Stimulated activated CD4-positive, alpha-beta T cell treated with anti-CD3 and anti-CD28 coated beads, TNF-alpha, amount 100 ng/mL, for 48 hours (primary cell): ENCODE results near the gene FAM174C.
"Not testable (repeated sequence)": the region's sequence is repeated elsewhere in the genome, so short reads cannot be mapped to it uniquely, and the experiment has no call there.

Source experiments
- DNase-seq, 3 donors: peaks; one replicate each; pipeline ENCODE4 v3.0.0-alpha.2; 2020; ENCODE audit warnings: low read depth in 3 of 3

Gene FAM174C

DNA sequence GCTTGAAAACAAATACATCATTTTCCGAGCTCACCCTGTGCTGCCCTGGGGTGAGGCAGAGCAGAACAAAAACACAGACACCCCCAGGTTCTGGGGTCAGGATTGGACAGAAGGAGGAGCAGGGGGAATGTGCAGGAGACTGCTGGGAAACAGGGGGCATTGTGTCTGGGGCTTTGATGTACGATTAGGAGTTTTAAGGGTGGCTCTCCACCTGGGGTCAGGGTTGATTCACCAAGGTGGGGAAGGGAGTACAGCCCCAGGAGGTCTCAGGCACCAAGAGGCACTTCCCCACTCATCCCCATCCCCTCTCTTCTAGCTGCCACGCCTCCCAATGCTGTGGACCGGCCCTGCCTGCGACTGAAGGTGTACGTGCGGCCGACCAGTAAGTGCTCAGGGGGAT, 22.9 kb downstream of the FAM174C start:
- DNase-seq: no peak

DNA sequence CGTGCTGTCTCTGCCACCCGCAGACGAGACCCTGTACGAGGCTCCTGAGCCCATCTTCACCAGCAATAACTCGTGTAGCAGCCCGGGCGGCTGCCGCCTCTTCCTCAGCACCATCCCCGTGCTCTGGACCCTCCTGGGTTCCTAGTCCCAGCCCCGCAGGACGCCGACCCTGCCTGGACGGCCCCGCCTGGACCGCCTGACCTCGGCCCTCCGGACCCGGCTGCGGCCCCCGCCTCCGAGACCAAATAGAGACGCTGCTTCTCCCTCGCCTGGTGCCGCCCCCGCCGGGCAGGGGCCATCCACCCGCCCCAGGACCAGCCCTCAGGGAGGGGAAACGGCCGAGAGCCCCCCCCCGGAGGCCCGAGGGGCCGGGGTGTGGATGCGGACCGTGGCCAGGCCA, 24.5 kb downstream of the FAM174C start:
- no peak for DNase-seq

DNA sequence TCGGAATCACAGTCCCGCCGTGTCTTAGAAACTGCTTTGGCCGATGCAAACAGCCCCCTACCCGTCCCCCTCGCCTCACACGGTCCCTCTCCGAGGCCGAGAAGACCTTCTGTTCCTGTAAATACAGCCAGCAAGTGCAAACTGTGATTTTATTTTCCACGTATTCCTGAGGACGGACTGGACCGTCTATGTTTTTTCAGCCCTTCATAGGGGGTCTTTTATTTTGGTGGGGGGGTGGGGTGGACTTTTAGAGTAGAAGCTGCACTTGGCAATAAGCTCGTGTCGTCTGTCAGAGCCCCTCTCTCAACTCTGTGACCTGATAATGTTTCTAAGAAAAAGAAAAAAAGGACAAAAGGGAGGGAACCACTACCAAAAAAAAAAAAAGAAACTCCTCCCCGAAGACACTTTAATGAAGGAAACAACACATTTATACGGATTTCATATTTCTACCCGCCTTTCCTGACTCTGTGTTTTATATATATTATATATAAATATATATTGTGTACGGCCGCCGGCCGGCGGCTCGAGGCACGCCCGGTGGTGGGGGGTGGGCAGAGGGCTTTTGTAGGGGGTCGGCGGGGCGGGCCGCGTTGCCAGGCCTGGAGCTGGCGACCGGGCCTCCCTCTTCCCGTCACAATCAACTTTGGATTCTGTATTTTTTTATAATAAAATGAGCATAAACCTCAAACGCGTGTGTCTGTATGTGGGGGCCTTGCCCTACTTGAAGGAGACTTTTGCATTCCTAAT, 25.6 kb downstream of the FAM174C start:
- no peak for DNase-seq

DNA sequence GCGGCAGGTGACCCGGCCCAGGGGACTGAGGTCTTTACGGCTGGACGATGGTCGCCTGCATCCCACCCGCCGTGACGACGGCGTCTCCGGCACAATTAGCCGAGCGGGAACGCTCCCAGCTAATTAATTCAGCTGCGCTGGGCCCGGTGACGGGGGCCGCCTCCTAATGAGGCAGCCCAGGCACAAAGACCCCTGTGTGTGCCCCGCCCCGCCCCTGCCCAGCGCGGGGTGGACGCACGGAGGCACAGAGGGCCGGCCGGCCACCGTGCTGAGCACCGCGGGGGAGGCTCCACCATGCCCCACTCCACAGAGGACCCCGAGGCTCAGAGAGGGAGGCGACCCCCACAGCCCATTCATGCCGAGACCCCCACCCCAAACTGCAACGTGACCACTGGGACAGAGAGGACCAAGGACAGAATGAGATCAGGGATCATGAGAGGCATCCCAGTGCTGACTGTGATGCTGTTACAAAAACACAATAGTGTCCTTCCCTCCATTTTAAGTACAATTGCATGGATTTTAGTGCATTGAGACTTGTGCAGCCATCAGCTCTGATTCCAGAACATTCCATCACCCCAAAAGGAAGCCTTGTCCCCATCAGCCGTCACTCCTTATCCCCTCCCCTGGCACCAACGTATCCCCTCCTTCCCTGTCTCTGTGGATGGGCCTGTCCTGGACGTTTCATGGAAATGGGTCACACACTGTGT, 27.4 kb downstream of the FAM174C start:
- no peak for DNase-seq

DNA sequence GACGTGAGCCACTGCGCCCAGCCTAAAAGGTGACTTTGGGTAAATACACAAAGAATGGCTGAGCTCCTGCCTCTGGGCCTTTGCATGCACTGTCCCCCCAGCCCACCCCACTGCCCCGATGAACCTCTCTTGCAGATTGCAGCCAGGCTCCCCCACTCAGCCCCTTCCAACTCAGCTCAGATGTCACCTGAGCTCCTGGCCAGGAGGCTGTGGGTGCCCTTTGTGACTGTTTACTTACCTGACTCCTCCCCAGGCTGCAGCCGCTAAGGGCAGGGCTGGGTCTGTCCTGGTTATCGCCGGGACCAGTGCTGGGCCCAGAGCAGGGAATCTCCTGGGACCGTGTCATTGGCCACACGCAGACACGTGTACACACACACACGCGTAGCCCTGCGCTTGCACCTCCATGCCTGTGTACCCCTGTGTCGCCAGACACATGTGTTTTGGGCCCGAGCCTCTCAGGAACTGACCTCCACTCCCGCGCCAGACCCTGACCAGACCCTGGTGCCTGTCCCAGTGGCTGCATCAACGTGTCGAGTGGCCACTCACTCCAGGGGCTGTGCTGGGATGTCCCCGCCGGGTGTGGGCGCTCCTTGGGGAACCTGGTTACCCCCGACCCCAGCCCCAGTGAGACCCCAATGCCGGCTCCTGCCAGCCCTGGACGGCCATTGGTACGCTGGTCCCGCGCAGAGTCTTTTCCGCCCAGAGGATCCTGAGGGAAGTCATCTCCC, 29.0 kb downstream of the FAM174C start:
- no peak for DNase-seq

DNA sequence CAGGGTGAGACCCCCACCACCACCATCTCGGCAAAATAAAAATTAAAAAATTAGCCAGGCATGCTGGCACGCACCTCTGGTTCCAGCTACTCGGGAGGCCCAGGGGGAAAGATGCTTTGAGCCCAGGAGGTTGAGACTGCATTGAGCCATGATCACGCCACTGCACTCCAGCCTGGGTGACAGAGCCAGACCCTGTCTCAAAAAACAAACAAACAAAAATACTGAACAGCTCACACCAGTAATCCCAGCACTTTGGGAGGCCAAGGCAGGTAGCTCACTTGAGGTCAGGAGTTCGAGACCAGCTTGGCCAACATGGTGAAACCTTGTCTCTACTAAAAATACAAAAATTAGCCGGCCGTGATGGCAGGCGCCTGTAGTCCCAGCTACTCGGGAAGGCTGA, 30.0 kb downstream of the FAM174C start:
- DNase-seq: not testable (repeated sequence)

DNA sequence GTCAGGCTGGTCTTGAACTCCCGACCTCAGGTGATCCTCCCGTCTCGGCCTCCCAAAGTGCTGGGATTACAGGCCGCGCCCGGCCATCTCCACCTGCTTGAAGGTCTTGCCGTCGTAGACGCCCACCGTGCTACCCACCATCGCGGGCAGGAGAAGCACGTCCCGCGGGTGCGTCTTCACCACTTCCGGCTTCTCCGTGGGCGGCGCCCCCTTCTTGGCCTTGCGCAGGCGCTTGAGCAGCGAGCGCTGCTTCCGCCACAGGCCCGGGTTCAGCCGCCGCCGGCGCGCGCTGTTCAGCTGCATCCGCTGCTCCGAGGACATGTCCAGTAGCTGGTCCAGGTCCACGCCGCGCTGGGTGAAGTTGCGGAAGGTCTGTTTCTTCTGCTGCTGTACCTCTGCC, 32.0 kb downstream of the FAM174C start:
- DNase-seq: no peak

DNA sequence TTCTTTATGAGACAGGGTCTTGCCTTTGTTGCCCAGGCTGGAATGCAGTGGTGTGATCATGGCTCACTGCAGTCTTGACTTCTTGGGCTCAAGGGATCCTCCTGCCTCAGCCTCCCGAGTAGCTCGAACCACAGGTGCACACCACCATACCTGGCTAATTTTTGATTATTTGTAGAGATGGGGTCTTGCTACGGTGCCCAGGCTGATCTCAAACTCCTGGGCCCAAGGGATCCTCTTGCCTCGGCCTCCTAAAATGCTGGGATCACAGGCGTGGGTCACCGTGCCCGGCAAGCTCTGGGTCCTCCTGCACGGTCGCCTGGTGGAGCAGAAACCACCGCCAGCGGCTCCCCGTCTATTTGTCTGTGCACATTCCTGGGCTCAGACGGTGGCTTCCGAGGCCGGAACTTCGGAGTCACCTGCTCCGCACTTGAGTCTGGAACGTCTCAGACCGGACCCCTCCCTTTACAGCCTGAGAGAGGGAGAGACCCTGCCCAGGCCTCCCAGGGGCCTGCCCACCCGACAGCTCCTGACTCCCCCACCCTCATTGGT, 32.5 kb downstream of the FAM174C start:
- no peak for DNase-seq

DNA sequence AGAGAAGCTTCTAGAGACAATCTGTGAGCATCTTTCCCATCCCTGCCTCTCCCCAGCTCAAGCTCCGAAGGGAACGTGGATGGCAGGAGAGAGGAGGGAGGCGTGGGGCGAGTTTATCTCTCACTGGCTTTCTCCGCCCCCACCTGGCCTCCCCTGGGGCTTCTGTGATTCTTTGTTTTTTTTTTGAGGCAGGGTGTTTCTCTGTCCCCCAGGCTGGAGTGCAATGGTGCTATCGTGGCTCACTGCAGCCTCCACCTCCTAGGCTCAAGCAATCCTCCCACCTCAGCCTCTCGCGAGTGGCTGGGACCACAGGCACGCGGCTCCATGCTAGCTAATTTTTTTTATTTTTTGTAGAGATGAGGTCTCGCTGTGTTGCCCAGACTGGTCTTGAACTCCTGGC, 33.4 kb downstream of the FAM174C start:
- no peak for DNase-seq

DNA sequence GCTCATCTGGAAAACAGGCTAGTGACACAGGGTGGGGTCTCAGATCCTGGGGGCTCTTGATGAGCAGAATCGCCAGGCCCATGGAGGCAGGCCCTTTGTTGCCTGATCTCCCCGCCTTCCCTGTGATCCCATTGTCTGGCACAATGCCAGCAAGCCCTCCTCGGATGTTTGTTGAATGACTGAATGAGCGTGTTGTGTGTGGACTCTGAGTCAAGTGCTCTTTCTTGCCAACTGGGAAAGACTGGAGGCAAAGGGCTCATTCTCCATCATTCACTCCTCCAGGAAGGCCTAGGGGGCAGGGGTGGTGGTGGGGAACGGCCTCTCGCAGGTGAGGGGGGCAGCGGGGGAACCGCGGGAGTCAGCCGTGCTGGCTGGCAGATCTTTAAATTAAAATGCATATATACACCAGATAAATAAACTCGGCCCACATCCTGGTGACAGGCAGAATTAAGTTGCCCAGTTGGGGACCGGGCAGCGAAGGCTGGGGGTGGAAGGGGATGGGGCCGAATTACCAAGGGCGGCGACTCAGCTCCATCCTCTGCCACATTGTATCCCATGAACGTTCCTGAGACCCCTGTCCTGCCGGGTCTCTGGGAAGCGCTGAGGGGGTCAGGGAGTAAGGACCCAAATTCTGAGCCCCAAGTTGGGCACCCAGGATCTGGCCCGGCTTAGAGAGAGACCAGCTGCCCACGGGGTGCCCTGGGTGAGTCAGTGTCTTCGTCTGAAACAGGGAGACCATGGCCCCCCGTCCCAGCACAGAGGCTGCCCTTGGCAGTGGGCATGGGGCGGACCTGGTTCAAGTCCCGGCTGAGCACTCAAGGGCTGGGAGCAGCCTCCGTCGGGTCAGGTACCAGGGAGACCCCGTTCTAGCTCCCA, 34.9 kb downstream of the FAM174C start:
- no peak for DNase-seq

DNA sequence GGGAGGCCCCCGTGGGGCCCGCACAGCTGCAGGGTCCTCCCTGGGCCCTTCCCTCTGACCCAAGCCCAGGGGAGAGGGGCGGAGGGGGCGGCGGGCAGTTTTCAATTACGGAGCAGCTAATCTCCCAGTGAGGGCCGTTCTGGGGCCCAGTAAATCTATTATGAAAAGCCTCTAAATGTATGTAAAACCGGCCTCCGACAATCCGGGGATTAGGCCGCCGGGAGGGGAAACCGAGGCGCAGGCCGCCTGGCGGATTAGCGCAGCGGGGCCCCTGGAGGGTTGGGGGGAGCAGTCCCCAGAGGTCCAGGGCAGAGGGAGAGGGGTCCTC, 35.5 kb downstream of the FAM174C start:
- no peak for DNase-seq

DNA sequence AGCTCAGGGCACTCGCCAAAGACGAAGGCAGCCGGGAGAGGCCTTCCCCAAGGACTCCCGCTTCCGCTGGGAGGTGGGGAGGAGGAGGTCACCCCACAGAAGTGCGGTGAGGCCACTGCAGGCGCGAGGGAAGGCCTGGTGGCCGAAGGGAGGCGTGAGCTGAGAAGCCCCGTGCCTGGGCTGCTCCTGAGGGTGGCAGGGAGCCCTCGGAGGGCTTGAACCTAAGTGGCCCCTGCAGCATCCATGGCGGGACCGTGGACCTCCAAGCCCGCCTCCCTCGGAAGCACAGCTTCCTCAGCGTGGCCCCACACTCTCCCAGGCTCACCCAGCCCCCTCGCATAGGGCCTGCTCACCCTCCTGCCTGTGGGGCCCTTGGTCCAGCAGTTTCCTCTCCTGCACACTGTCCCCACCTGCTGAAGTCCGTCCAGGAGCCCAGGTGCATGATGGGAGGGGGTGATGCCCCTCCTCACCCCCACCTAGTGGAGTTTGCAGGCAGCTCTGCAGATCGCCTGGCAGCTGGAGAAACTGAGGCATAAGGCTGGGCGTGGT, 36.3 kb downstream of the FAM174C start:
- DNase-seq: no peak

DNA sequence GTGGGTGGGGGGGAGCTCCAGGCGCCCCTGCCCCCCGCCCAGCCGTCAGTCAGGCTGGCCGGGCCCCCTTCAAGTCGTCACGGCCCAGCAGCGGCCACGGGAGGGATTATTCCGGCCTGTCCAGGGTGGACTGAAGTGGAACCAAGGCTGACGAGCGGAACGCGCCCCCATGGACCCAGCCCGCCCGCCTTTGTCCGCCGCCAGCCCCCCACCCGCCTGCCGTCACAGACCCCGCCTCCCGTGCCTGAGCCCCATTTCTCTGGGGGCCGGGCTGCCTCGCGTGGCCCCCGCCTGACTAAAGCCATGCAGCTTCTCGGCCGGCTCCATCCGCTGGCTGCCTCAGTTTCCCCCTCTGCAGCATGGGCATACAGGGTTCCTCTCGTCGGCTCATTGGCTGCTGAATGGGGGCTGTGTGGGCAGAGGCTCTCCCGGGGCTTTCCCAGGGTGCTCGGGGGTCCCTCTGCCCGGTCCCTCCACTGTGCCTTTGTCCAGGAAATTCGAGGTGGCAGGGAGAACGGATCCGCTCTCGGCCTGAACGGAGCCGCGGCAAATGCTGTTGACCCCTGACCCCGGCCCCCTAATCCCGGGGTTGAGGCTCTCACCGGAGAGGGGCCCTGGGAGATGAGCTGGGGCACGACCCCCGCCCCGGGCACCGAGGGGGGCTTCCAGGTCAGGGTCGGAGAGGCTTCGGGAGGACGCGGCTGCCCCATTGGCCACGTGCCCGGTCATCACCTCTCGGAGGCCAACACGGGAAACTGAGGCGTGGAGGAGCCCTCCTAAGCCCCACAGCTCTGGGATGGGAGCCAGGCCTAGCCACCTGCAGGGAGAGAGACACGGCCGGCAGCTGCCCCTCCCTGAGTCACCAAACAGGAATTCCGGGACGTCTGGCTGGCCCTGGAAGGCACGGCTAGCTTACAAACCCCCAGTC, 37.7 kb downstream of the FAM174C start:
- DNase-seq: no peak

DNA sequence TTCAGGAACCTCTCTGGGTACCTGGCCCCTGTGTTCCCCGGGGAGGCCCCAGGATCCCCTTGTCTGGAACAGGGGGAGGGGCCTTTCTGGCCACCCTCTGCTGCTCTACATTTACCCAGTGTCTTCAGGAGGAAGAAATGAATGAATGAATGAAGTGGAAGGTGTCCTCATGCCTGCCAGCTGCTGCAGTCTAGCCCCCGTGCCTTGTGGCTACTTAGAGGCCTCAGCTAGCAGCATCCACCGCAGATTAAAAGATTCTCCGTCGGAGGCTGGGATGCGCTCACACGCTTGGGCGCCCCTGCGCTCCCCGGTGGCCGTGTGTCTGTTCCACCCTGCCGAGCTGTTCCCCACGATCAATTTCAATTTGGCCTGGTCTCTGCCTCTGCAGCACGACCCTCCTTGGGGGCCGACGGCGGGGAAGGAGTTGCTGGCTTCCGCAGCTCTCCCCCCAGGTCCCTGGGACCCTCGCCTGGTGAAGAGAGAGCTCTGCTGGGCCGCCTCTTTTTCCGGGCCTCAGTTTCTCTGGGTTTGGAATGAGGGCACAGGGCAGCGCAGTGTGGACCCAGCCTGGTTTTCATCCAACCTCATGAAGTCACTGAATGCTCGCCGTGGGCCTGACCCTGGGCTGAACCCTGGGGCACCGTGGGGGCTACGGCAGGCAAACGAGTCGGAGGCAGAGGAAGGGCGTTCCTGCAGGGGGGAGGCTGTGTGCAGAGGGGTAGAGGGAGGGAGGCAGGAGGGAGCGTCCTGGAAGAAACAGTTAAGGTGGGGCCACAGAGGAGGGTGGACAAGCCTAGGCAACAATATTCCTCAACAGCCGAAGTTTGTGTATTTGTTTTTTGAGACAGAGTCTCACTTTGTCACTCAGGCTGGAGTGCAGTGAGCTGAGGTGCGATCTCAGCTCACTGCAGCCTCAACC, 38.6 kb downstream of the FAM174C start:
- DNase-seq: no peak

DNA sequence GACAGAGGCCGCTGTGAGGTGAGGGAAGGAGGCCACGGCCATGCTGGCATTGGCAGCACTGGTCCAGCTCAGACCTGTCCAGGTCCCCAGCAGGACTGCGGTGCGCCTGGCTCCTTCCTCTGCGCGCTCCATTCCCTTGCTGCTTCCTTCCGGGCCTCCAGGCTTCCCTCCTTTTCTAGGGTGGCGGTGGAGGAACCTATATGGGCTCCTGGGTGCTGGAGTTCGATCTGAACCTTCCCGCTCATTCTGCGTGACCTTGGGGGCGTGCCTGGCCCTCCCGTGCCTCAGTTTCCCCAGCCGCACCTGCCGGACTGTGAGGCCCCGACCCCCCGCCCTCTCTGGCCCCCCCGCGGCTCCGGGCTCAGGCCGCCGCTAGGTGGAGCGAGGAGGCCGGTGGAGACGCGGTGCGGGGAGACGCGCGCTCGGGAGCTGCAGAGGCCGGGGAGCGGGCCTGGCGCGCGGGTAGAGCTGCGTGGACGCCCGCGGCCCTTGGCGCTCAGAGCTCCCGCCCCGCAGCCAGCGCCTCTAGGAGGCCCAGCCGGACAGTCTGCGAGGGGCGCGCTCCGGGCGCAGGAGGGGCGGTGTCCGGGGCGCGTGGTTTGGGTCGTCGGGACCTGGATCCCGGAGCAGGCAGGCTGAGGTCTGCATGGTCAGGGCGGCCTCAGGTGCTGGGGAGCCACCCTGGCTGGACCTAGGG, 40.3 kb downstream of the FAM174C start:
- peak in 1 of 3 donors; percentile 35 for DNase-seq

DNA sequence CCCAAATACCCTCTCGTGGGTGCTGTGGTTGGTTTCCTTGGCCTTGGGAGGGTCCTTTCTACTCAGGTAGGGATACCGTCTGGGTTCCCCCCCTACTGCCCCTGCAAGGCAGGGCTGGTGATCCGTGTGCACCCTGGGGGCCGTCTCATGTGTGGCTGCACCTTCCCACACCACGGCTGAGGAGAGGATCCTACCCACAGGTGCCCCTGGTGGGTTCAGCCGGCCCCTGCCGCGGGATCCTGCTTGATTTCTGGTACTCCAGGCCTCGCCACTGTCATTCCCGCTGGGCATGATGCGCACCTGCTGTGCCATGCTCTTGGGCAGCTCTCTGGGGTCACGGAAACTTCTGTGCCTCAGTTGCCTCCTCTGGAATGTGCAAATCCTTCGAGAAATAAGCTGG, 41.1 kb downstream of the FAM174C start:
- no peak for DNase-seq

DNA sequence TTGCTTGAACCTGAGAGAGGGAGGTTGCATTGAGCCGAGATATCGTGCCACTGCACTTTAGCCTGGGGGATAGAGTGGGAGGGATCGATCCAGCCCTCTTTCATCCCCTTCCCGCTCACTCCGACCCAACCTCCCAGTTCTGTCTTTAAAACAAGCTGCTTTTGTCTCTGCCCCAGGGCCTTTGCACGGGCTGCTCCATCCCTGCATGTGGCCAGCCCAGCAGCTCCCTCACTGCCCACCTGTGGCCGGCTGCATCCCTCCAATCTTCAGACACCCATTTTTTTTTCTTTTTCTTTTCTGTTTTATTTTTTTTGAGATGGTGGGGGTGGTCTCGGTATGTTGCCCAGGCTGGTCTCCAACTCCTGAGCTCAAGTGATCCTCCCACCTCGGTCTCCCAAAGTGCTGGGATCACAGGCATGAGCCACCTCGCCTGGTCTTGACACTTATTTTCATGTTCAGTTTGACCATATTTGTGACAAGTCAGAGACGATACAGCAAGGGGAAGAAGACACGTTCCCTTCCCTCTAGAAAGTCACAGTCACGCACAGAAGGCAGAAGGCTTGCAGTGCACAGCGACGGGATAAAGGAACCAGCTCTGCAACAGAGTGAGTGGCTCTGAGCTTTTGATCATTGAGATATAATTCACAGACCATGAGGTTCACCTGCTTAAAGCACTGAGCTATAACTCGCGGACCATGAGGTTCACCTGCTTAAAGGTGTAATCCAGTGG, 42.1 kb downstream of the FAM174C start:
- no peak for DNase-seq
